Measurements from ENCODE around the gene ILDR1.
"Not testable (repeated sequence)": the region's sequence is repeated elsewhere in the genome, so short reads cannot be mapped to it uniquely, and the experiment has no call there.

The ILDR1 gene

DNA sequence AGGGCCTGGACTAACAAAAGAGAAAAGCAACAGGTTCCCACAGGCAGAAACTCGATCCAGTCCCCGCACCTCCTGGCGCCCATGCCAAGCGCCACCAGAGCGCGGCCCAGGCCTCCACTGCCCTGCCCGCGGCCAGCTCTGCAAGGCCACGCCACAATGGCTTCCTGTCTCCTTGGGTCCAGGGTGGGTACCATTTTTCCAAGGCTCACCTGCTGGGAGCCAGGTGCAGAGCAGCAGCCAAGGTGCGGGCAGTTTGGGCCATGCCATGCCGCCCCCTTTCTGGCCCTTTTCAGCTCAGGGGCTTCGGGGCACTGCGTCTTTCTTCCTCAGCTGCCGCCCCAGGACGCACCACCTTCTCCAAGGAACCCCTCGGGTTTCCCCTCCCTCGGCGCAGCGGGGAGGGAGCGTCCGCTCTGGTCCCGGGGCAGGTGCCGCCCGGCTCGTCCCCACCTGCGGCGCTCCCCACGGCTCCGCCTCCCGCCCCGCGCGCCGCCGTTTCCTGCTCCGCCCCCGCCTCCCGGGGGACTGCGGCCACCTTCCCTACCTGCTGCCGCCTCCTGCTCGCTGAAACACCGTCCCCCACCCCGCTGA, at the start of gene ILDR1:
ILDR1 (minus strand) TSS at position 437 of the 591 bp plus-strand sequence; CDS start at position 267, 170 bp downstream.
- no peak for DNase-seq

DNA sequence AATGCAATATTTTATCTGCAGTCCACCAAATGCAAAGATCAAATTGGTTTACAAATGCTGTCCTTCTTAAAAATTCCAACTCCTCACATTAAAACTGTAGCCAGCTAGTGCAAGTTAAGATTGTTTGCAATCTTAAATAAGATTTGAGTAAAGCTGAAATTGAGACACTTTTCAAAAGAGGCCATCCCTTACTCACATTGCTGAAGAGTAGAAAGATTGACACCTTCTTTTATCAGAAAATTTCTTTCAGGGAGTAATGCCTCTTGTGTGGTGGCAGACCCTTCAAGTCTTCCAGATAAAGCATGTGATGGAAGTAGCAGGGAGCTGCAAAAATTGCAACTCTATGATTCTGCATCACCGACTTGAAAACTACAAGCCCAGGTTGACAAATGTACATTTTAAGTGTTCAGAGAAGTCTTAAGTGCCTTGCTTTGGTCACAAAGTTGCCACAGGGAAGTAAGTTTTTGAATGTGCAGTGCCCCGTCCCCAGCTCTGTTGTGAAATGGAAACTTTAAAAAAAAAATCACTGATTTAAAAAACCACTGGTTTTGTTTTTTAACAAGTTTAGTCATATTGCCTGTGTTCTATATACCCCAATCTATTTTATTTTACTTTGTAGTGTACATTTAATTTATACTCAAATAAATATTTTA, 45.7 kb upstream of the ILDR1 start:
- peak; percentile 6 for DNase-seq

DNA sequence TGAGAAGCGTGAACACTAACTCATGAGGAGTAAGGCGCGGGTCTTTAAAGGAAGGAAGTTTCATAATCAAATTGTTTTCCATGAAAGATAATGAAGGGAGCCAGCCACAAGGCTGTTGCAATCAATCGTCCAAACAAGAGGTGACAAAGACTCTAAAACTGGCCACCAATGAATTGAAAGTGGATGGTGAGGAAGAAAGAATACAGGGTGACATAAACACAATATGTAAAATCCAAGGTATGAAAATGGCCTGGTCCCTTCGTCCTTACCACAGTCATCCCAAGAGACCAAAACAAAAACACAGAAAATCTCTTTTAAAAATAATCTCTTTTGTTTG, 45.1 kb upstream of the ILDR1 start:
- DNase-seq = peak; percentile 71

DNA sequence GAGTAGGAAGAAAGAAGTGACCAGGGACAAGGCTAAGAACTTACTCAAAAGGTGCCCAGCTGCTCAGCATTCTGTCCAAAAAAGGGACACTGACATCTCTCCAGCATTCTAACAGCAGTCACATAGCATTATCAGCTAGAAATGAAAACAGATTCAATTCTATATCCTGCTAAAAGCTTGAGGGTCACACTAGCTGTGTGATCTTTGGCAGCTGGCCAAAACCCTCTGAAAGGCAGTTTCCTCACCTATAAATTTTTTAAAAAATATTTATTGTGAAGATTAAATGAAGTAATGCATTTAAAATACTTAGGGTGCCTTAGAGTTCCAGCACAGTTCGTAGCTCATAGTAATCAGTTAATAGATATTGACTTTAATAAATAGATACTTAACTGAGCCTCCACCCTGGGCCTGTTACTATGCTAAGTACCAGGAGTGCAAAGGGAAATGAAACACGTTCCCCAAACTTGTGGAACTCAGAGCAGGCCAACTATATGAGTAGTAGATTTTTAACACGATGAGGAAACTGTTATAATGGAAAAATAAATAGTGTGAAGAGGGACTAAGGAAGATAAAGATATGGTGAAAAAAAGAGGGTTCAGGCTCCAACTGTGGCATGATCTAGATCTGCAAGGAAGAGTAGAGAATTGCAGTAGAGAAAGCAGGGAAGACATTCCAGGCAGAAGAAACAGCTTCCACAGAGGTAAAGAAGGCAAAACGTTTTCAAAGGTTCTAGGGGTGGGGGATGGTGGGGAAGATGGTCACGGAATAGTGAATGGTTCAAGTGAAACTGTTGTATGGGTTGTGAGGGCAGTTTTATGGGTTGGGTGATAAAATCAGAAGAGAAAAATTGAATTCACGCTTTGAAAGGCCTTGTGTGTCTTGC, 44.5 kb upstream of the ILDR1 start:
- DNase-seq = no peak

GRCh38 chr3:122064326-122064725, 42.3 kb upstream of the ILDR1 start:
- DNase-seq = no peak

DNA sequence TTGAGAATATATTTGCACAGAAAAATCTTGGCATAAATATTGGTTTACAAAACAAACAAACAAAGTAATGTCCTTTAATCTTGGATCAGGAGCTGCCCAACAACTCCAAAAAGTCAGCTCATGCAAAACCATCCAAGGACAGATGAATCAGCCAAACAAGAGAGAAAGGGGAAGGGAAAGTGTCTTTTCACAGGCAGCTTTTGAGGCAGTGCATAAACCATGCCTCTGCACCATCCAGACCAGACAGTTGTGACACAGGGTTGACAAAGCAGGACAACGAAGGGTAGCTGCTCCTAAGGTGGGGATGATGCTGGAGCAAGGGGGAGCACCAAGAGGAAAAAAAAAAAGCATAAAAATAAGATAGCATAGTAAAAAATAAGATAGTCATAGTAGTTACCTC, 41.9 kb upstream of the ILDR1 start:
- peak; percentile 60 for DNase-seq

- DNase-seq = no peak
Measured at GRCh38 chr3:122060040-122060698, 38.1 kb upstream of the ILDR1 start.

- no peak for DNase-seq
Measured at GRCh38 chr3:122058294-122058693, 36.2 kb upstream of the ILDR1 start.

GRCh38 chr3:122057671-122058070, 35.6 kb upstream of the ILDR1 start:
- no peak for DNase-seq

DNA sequence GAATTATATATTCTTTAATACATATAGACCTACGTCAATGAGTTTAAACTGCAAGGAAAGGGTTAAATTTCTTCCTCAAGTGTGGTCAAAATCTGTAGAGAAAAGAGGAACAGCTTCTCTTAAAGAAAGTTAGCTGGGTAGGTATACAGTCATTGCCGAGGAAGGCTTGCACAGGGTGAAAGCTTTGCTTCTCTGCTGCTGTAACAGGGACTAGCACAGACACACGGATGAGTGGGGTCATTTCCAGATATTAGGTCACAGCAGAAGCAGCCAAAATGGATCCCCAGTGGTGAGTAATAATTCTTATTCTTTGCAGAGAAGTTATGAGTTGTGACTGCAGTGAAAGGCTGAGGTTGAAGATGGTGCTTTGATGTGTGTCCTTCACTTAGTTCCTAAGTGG, 33.2 kb upstream of the ILDR1 start, which contains the start of gene CD86:
CD86 (plus strand) TSS at position 148 of the 400 bp plus-strand sequence; CDS start at position 276, 128 bp downstream.
- peak; percentile 66 for DNase-seq

DNA sequence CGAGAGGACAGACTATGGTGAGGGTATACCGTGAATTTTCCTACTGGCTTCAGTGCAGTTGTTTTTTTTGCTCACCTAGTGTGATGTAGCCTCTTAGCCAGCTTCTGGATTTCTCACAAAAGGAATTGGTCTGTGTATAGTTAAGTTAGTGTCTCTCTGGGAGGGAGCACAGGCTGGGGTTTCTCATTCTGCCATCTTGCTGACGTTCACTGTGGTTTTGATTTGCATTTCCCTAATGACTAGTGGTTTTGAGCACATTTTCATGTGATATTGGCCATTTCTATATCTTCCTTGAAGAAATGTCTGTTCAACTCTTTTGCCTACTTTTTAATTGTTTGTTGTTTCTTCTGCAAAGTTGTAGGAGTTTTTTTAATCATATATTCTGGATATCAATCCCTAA, 30.9 kb upstream of the ILDR1 start:
- no peak for DNase-seq

GRCh38 chr3:122047773-122048172, 25.7 kb upstream of the ILDR1 start:
- DNase-seq = not testable (repeated sequence)

DNA sequence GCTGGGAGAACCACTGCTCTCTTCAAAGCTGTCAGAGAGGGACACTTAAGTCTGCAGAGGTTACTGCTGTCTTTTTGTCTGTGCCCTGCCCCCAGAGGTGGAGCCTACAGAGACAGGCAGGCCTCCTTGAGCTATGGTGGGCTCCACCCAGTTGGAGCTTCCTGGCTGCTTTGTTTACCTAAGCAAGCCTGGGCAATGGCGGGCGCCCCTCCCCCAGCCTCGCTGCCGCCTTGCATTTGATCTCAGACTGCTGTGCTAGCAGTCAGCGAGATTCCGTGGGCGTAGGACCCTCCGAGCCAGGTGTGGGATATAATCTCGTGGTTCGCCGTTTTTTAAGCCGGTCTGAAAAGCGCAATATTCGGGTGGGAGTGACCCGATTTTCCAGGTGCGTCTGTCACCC, 25.2 kb upstream of the ILDR1 start:
- not testable (repeated sequence) for DNase-seq

GRCh38 chr3:122033023-122033422, 11.0 kb upstream of the ILDR1 start:
- DNase-seq = no peak

- DNase-seq = no peak
Measured at GRCh38 chr3:122032531-122032930, 10.5 kb upstream of the ILDR1 start.

DNA sequence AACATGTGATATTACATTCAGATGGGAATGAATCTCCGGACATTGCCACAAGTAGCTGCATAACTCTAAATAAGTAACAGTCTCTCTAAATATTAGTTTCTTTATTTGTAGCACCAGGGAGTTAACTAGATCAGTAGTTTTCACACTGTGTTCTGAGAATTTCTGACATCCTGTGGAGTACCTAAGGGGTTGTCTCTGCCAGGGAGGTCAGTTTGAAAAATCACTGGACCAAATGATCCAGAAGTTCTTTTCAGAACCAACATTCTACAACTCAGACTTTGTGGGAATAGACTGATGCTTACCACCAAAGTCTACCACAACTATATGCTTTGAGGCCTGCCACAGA, 9.0 kb upstream of the ILDR1 start:
- DNase-seq = no peak

DNA sequence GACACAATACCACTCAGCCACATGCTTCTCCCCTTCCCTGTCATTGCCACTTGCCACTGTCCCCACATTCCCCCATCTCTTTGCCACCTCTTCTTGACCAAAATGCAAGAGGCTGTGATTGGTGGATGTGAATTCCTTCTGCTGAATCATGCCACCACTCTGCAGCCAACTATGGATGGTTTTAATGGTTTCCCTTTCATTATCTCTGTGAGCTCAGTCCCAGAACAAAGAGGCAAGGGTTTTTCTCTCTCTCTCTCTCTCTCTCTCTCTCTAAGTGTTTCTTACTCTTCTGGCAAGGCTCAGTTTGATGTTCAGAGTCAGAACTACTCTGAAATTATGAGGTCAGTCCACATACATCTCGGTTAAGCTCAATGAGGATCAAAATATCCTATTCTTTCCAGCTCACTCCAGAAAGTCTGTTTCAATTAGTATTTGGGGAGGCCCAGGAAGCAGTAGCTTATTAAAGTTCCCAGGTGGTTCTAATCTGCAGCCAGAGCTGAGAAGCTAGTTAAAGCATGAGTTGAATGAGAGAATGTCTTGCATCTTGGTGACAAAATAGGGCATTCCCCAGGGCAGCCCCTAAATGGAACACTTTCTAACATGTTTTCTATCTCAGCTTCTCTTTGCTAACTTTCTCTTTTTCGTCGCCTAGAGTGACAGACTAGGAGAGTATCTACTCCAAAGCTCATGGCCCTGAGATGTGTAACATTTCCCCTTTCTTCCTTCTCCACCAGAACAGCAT, 8.5 kb upstream of the ILDR1 start:
- DNase-seq = no peak

DNA sequence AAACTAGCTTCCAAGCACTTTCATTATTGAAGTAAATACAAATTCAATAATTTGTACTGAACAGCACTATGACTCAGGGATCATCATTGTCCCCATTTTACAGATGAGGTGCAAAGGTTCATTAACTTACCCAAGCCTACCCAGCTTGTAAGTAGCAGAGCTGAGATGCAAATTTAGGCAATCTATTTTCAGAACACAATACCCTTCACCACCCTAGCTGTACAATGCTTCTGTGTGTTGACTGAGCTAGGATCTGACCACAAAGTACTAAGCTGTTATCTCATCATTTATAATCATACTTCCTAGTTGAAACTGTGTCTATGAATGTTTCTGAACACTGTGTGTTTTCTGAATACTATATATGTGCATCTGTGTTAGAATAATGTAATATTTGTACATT, 3.2 kb upstream of the ILDR1 start:
- DNase-seq = no peak

DNA sequence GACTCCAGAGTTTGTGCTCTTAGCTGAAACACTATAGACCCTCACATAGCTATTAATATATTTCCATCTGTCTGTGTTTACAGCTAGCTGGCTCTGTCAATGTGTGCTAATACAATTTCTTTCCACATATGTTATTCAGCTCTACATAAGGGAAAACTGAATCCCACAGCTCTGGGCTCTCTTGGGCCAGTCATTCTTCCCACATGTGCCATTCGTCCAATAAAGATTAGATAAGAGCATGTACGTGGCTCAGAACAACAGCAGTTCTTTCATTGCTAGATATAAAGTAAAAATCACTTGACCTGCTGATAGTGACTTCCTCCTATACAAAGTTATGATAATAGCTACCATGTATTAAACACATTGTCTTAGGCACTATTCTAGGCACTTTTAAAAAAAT, 2.8 kb upstream of the ILDR1 start:
- no peak for DNase-seq

DNA sequence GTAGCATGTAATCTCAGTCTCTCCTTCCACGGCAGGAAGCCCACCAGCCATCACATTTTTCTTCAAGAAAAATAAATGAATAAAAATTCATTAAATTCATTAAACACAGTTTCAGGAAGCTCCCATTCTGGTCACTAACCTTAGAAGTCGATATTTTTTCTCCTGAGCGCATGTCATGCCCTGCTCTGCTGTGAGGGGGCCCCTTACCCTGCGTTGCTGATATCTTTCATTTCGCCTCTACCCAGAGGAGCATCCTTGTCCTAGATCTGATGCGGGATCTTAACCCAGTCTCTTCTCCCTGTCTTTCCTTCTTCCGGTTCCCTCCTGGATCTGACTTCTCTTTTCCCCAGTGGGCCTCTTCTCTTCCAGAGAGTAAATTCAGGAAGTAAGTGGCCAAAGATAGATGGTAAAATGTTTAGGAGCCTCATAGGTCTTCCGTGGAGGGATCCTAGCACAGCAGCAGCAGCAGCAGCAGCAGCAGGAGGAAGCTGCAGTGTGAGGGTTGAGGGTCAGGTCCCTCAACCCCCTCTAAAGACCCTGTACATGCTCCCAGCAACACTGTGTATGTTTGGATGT, 1.4 kb upstream of the ILDR1 start:
- DNase-seq = no peak

DNA sequence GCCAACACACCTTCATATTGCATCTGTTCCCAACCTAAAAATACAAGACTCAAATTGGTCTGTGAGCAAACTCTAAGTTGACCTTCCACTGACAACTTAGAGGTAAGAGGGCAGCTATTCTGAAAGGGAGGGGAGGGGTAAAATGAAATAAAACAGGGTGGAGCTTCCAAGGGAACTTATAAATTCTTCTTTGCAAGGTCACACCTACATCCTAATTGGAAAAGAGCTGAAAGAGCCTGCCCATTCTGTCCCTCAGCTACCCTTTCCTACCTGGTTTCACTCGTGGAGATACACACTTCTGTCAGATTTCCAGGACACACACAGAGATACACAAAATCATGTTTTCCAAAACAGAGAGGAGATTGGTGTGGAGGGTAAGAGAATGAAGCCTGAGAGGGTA, 1.0 kb downstream of the ILDR1 start:
- DNase-seq = no peak

GRCh38 chr3:122019493-122019892, 2.6 kb downstream of the ILDR1 start:
- no peak for DNase-seq

All from SIG-M5 (cell line).